Measurements from ENCODE around the gene PIK3R5. TPM values are rescaled to one million over a fixed set of nuclear protein-coding genes. Genes with fewer than 3 reads are reported as not detected.

Gene PIK3R5
- total RNA-seq, 1 experiment from 2014 or later = 0.09 TPM

- no peak for TF ChIP-seq EZH2 (IDR thresholded peaks at IDR 0.05; ENCODE audit: borderline replicate concordance, low read depth, low read length, poor library complexity, severe bottlenecking)
- TF ChIP-seq, protein P1, sequence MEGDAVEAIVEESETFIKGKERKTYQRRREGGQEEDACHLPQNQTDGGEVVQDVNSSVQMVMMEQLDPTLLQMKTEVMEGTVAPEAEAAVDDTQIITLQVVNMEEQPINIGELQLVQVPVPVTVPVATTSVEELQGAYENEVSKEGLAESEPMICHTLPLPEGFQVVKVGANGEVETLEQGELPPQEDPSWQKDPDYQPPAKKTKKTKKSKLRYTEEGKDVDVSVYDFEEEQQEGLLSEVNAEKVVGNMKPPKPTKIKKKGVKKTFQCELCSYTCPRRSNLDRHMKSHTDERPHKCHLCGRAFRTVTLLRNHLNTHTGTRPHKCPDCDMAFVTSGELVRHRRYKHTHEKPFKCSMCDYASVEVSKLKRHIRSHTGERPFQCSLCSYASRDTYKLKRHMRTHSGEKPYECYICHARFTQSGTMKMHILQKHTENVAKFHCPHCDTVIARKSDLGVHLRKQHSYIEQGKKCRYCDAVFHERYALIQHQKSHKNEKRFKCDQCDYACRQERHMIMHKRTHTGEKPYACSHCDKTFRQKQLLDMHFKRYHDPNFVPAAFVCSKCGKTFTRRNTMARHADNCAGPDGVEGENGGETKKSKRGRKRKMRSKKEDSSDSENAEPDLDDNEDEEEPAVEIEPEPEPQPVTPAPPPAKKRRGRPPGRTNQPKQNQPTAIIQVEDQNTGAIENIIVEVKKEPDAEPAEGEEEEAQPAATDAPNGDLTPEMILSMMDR (conservative IDR thresholded peaks at IDR 0.05; ENCODE audit: low read depth, low read length) = no peak
- no peak overlapping the region for H3K27ac ChIP-seq (ENCODE audit: low read depth, low read length, poor library complexity, severe bottlenecking)
- no peaks in the 10 kb centered on the region for H3K4me1 ChIP-seq (ENCODE audit: insufficient read depth, low read length, poor library complexity, severe bottlenecking)
- H3K36me3 ChIP-seq (ENCODE audit: insufficient read depth, low read length, poor library complexity, severe bottlenecking) = no peaks in the 10 kb centered on the region
- H3K9me3 ChIP-seq (ENCODE audit: low read depth, low read length, poor library complexity, severe bottlenecking) = no peaks in the 10 kb centered on the region
- no peak for DNase-seq (ENCODE audit: low spot score)
- H3K4me3 ChIP-seq (ENCODE audit: low read depth, low read length, poor library complexity, severe bottlenecking) = no peak overlapping the region
- H3K27me3 ChIP-seq (replicated peaks; ENCODE audit: insufficient read depth, low read depth, low read length, poor library complexity) = no peaks in the 10 kb centered on the region
- intact Hi-C loops (cut with micrococcal nuclease; ENCODE audit: unreplicated experiment) = no loop called here
- POLR2A ChIA-PET (ENCODE audit: low non-redundant PET) = interaction anchor here (0.5 to 0.6 kb wide), 3 partner anchors 385 to 1254 kb away, joined by 3 to 7 read pairs (median 4); no protein-coding TSS in a partner anchor
- BruUV-seq (replicated peaks) = no TSS peak
- CTCF ChIA-PET = interaction anchor here (0.6 kb wide), 1 partner anchor 74 kb away, joined by 4 read pairs; no protein-coding TSS in a partner anchor
These were observed 100.1 kb downstream of the PIK3R5 start for GRCh38 chr17:8865385-8865784.

- H3K27me3 ChIP-seq (replicated peaks; ENCODE audit: insufficient read depth, low read depth, low read length, poor library complexity) = no peaks in the 10 kb centered on the region
- H3K36me3 ChIP-seq (ENCODE audit: insufficient read depth, low read length, poor library complexity, severe bottlenecking) = no peaks in the 10 kb centered on the region
- no peaks in the 10 kb centered on the region for H3K9me3 ChIP-seq (ENCODE audit: low read depth, low read length, poor library complexity, severe bottlenecking)
- BruUV-seq (replicated peaks) = no TSS peak
- peaks cover 19% of the 10 kb centered on the region for H3K4me1 ChIP-seq (ENCODE audit: insufficient read depth, low read length, poor library complexity, severe bottlenecking)
- TF ChIP-seq, protein P1 (conservative IDR thresholded peaks at IDR 0.05; ENCODE audit: low read depth, low read length) = no peak
- TF ChIP-seq EZH2 (IDR thresholded peaks at IDR 0.05; ENCODE audit: borderline replicate concordance, low read depth, low read length, poor library complexity, severe bottlenecking) = no peak
- no peak overlapping the region for H3K4me3 ChIP-seq (ENCODE audit: low read depth, low read length, poor library complexity, severe bottlenecking)
- ChIA-PET POLR2A (ENCODE audit: low non-redundant PET) (no interaction called here), CTCF (no interaction called here)
- no peak overlapping the region for H3K27ac ChIP-seq (ENCODE audit: low read depth, low read length, poor library complexity, severe bottlenecking)
- DNase-seq (ENCODE audit: low spot score) = no peak
- intact Hi-C loops (cut with micrococcal nuclease; ENCODE audit: unreplicated experiment) = no loop called here
These were observed 103.1 kb downstream of the PIK3R5 start for GRCh38 chr17:8862213-8863056.

GRCh38 chr17:8861495-8862181 lies 103.9 kb downstream of the PIK3R5 start:
- POLR2A ChIA-PET (ENCODE audit: low non-redundant PET) = no interaction called here
- BruUV-seq (replicated peaks) = no TSS peak
- DNase-seq (ENCODE audit: low spot score) = no peak

More at GRCh38 chr17:8861495-8862181, 103.9 kb downstream of the PIK3R5 start:
- Histone ChIP-seq H3K27ac (ENCODE audit: low read depth, low read length, poor library complexity, severe bottlenecking) (no peak overlapping the region), H3K27me3 (replicated peaks; ENCODE audit: insufficient read depth, low read depth, low read length, poor library complexity) (no peaks in the 10 kb centered on the region), H3K36me3 (ENCODE audit: insufficient read depth, low read length, poor library complexity, severe bottlenecking) (no peaks in the 10 kb centered on the region), H3K4me1 (ENCODE audit: insufficient read depth, low read length, poor library complexity, severe bottlenecking) (peaks cover 24% of the 10 kb centered on the region), H3K4me3 (ENCODE audit: low read depth, low read length, poor library complexity, severe bottlenecking) (no peak overlapping the region), H3K9me3 (ENCODE audit: low read depth, low read length, poor library complexity, severe bottlenecking) (no peaks in the 10 kb centered on the region)
- CTCF ChIA-PET = no interaction called here
- intact Hi-C loops (cut with micrococcal nuclease; ENCODE audit: unreplicated experiment) = no loop called here
- TF ChIP-seq EZH2 (IDR thresholded peaks at IDR 0.05; ENCODE audit: borderline replicate concordance, low read depth, low read length, poor library complexity, severe bottlenecking) = no peak
- TF ChIP-seq, protein P1 (conservative IDR thresholded peaks at IDR 0.05; ENCODE audit: low read depth, low read length) = no peak

Data from A673 (cell line).